Smooth muscle cell (in vitro differentiated cells): ENCODE results near the gene ADAMTS20. TPM values are rescaled to one million over a fixed set of nuclear protein-coding genes. Genes with fewer than 3 reads are reported as not detected.

ENCODE experiments used
- DNase-seq: peaks from one replicate; lab custom pipeline; 2025; ENCODE audit not compliant: unreplicated experiment; lab: John Stamatoyannopoulos, UW
- H2AFZ ChIP-seq: fragments of 200-600 bp; sonication (generic); 2 replicates; pipeline ENCODE4 v1.6.0; 2016; ENCODE audit warnings: antibody characterized with exemption, low read depth, mild to moderate bottlenecking
- H3F3A ChIP-seq: fragments of 200-600 bp; sonication (generic); 2 replicates; pipeline ENCODE4 v1.6.0; 2017; ENCODE audit warnings: antibody characterized with exemption, low read depth
- H3K27ac ChIP-seq: fragments of 200-600 bp; sonication (generic); 2 replicates; pipeline ENCODE4 v1.5.1; 2016; ENCODE audit warnings: low read depth, mild to moderate bottlenecking
- H3K27me3 ChIP-seq: fragments of 200-600 bp; sonication (generic); 2 replicates; pipeline ENCODE4 v1.6.1; 2016; ENCODE audit warnings: low read depth, mild to moderate bottlenecking
- H3K36me3 ChIP-seq: fragments of 200-600 bp; sonication (generic); 2 replicates; pipeline ENCODE4 v1.5.1; 2016; ENCODE audit warnings: low read depth
- H3K4me1 ChIP-seq: fragments of 200-600 bp; sonication (generic); 2 replicates; pipeline ENCODE4 v1.5.1; 2016; ENCODE audit warnings: low read depth
- H3K4me2 ChIP-seq: fragments of 200-600 bp; sonication (generic); 2 replicates; pipeline ENCODE4 v1.6.0; 2016; ENCODE audit warnings: mild to moderate bottlenecking
- H3K4me3 ChIP-seq: fragments of 200-600 bp; sonication (generic); 2 replicates; pipeline ENCODE4 v1.5.1; 2016; ENCODE audit warnings: mild to moderate bottlenecking
- H3K79me2 ChIP-seq: fragments of 200-600 bp; sonication (generic); 2 replicates; pipeline ENCODE4 v1.6.0; 2016; ENCODE audit warnings: low read depth, mild to moderate bottlenecking
- H3K9ac ChIP-seq: fragments of 200-600 bp; sonication (generic); 2 replicates; pipeline ENCODE4 v1.6.0; 2016; ENCODE audit warnings: low read depth
- H3K9me3 ChIP-seq: fragments of 200-600 bp; sonication (generic); replicated peaks from 2 replicates; pipeline ENCODE4 v1.5.1; 2016; ENCODE audit warnings: low read depth
- H4K20me1 ChIP-seq: fragments of 200-600 bp; sonication (generic); 2 replicates; pipeline ENCODE4 v1.6.0; 2016; ENCODE audit warnings: low read depth
- CTCF ChIP-seq: fragments of 200-600 bp; sonication (generic); IDR thresholded peaks from 2 replicates; pipeline ENCODE4 v1.5.1; 2017; ENCODE audit warnings: borderline replicate concordance, mild to moderate bottlenecking, antibody characterized with exemption; ENCODE audit not compliant: insufficient read depth, poor library complexity, severe bottlenecking
- WGBS: methylation state at CpG from one replicate; pipeline ENCODE4 v1.1.7; 2016; ENCODE audit warnings: low lambda C conversion rate; 5-methylcytosine and 5-hydroxymethylcytosine counted together
- polyA plus RNA-seq: library from polyadenylated mRNA; unstranded; fragments of >200 nt; fragmentation: Nextera tagmentation; extraction: Ambion mirVana; gene quantifications from 2 replicates; pipeline ENCODE4 v1.2.1, GENCODE V29; 2016
- total RNA-seq: library from RNA; depleted of rRNA; stranded (reverse); fragments of >200 nt; gene quantifications from 2 replicates; pipeline ENCODE4 v1.2.3, GENCODE V29; 2014

ADAMTS20 gene
- total and polyA plus RNA-seq, 2 experiments from 2014 or later = 1.4 to 4.2 TPM

- TF ChIP-seq CTCF = no peak
- H3K9me3 ChIP-seq = no peaks in the 10 kb centered on the region
- no peaks in the 10 kb centered on the region for H3K36me3 ChIP-seq
- peaks cover 4% of the 10 kb centered on the region for H3K4me1 ChIP-seq
- H3K27me3 ChIP-seq = no peaks in the 10 kb centered on the region
- no peaks in the 10 kb centered on the region for H3K79me2 ChIP-seq
- no peak overlapping the region for H2AFZ ChIP-seq
- no peak overlapping the region for H3K9ac ChIP-seq
- H3K4me2 ChIP-seq = no peak overlapping the region
- no peaks in the 10 kb centered on the region for H3F3A ChIP-seq
- no peak overlapping the region for H3K4me3 ChIP-seq
- WGBS = 59% methylated on average over 3 of the region's 3 CpGs
- peak overlapping the region; percentile 72 for H3K27ac ChIP-seq
- no peak for DNase-seq
- H4K20me1 ChIP-seq = no peaks in the 10 kb centered on the region
Measured at GRCh38 chr12:43309959-43310358, 242.0 kb downstream of the ADAMTS20 start.

- Histone ChIP-seq H3K9ac (no peak overlapping the region), H2AFZ (no peak overlapping the region), H3K9me3 (no peaks in the 10 kb centered on the region), H4K20me1 (no peaks in the 10 kb centered on the region), H3K36me3 (no peaks in the 10 kb centered on the region), H3F3A (no peaks in the 10 kb centered on the region), H3K4me3 (no peak overlapping the region), H3K4me2 (no peak overlapping the region), H3K27me3 (no peaks in the 10 kb centered on the region), H3K27ac (no peak overlapping the region), H3K4me1 (peaks cover 4% of the 10 kb centered on the region), H3K79me2 (no peaks in the 10 kb centered on the region)
- no peak for TF ChIP-seq CTCF
- WGBS = 91% methylated on average over 3 of the region's 3 CpGs
- no peak for DNase-seq
Measured at GRCh38 chr12:43308776-43309175, 243.2 kb downstream of the ADAMTS20 start.

- Histone ChIP-seq H3K79me2 (no peaks in the 10 kb centered on the region), H3K4me1 (no peaks in the 10 kb centered on the region), H3K9ac (no peak overlapping the region), H3K27me3 (no peaks in the 10 kb centered on the region), H3F3A (no peaks in the 10 kb centered on the region), H3K27ac (peak overlapping the region; percentile 23), H2AFZ (no peak overlapping the region), H3K36me3 (no peaks in the 10 kb centered on the region), H3K9me3 (no peaks in the 10 kb centered on the region), H4K20me1 (no peaks in the 10 kb centered on the region), H3K4me3 (no peak overlapping the region), H3K4me2 (no peak overlapping the region)
- DNase-seq = no peak
- no peak for TF ChIP-seq CTCF
- 99% methylated on average over 2 of the region's 2 CpGs for WGBS
Measured at GRCh38 chr12:43307126-43307525, 244.9 kb downstream of the ADAMTS20 start.

- H3K4me2 ChIP-seq = no peak overlapping the region
- 53% methylated on average over 3 of the region's 3 CpGs for WGBS
- no peak overlapping the region for H2AFZ ChIP-seq
Measured at GRCh38 chr12:43306066-43306465, 245.9 kb downstream of the ADAMTS20 start.

More at GRCh38 chr12:43306066-43306465, 245.9 kb downstream of the ADAMTS20 start:
- no peak overlapping the region for H3K9ac ChIP-seq
- H3K9me3 ChIP-seq = no peaks in the 10 kb centered on the region
- TF ChIP-seq CTCF = no peak
- H3F3A ChIP-seq = no peaks in the 10 kb centered on the region
- no peak for DNase-seq
- H4K20me1 ChIP-seq = no peaks in the 10 kb centered on the region
- H3K4me1 ChIP-seq = no peaks in the 10 kb centered on the region
- H3K27me3 ChIP-seq = no peaks in the 10 kb centered on the region
- H3K79me2 ChIP-seq = no peaks in the 10 kb centered on the region
- H3K4me3 ChIP-seq = no peak overlapping the region
- H3K36me3 ChIP-seq = no peaks in the 10 kb centered on the region
- peak overlapping the region; percentile 23 for H3K27ac ChIP-seq
